ENCODE results near the gene UBL4B.

UBL4B gene

GRCh38 chr1:110112143-110112542 is at the start of gene UBL4B:
TSS of gene UBL4B (plus strand) at chr1:110112443. CDS start at chr1:110112535, 92 bp downstream.
- Mint-ChIP-seq H3K4me1 (no peaks in the 10 kb centered on the region), H3K27me3 (ENCODE audit: low read depth) (peaks cover 86% of the 10 kb centered on the region), H3K36me3 (ENCODE audit: low read depth) (no peaks in the 10 kb centered on the region), H3K27ac (no peak within 1 kb of the TSS), H3K4me3 (no peak within 1 kb of the TSS), H3K9me3 (no peaks in the 10 kb centered on the region)
- TF ChIP-seq CTCF (IDR thresholded peaks at IDR 0.05; ENCODE audit: unreplicated experiment in 3 of 3) = no peak

GRCh38 chr1:110062612-110063011 is 49.6 kb upstream of the UBL4B start:
- Mint-ChIP-seq H3K9me3 (no peaks in the 10 kb centered on the region), H3K36me3 (ENCODE audit: low read depth) (peaks cover 23% of the 10 kb centered on the region), H3K4me3 (no peak overlapping the region), H3K4me1 (peaks cover 29% of the 10 kb centered on the region), H3K27ac (no peak overlapping the region), H3K27me3 (ENCODE audit: low read depth) (peaks cover 45% of the 10 kb centered on the region)
- no peak for TF ChIP-seq CTCF (IDR thresholded peaks at IDR 0.05; ENCODE audit: unreplicated experiment in 3 of 3)

- Mint-ChIP-seq H3K4me3 (no peak overlapping the region), H3K27ac (no peak overlapping the region), H3K9me3 (no peaks in the 10 kb centered on the region), H3K36me3 (ENCODE audit: low read depth) (peaks cover 15% of the 10 kb centered on the region), H3K27me3 (ENCODE audit: low read depth) (peaks cover 57% of the 10 kb centered on the region), H3K4me1 (peaks cover 23% of the 10 kb centered on the region)
- no peak for TF ChIP-seq CTCF (IDR thresholded peaks at IDR 0.05; ENCODE audit: unreplicated experiment in 3 of 3)
These were observed 48.5 kb upstream of the UBL4B start for GRCh38 chr1:110063781-110064180.

- H3K36me3 Mint-ChIP-seq (ENCODE audit: low read depth) = peaks cover 10% of the 10 kb centered on the region
- peaks cover 66% of the 10 kb centered on the region for H3K27me3 Mint-ChIP-seq (ENCODE audit: low read depth)
- no peaks in the 10 kb centered on the region for H3K9me3 Mint-ChIP-seq
- no peak overlapping the region for H3K27ac Mint-ChIP-seq
- TF ChIP-seq CTCF (IDR thresholded peaks at IDR 0.05; ENCODE audit: unreplicated experiment in 3 of 3) = no peak
- peaks cover 14% of the 10 kb centered on the region for H3K4me1 Mint-ChIP-seq
- no peak overlapping the region for H3K4me3 Mint-ChIP-seq
These were observed 47.5 kb upstream of the UBL4B start for GRCh38 chr1:110064576-110065337.

- Mint-ChIP-seq H3K27me3 (ENCODE audit: low read depth) (peaks cover 74% of the 10 kb centered on the region), H3K9me3 (no peaks in the 10 kb centered on the region), H3K4me3 (no peak overlapping the region), H3K27ac (no peak overlapping the region), H3K4me1 (peaks cover 14% of the 10 kb centered on the region), H3K36me3 (ENCODE audit: low read depth) (peaks cover 4% of the 10 kb centered on the region)
- no peak for TF ChIP-seq CTCF (IDR thresholded peaks at IDR 0.05; ENCODE audit: unreplicated experiment in 3 of 3)
These were observed 46.4 kb upstream of the UBL4B start for GRCh38 chr1:110065841-110066240.

GRCh38 chr1:110067479-110067892 is 44.8 kb upstream of the UBL4B start:
- no peak for TF ChIP-seq CTCF (IDR thresholded peaks at IDR 0.05; ENCODE audit: unreplicated experiment in 3 of 3)
- Mint-ChIP-seq H3K27ac (no peak overlapping the region), H3K27me3 (ENCODE audit: low read depth) (peaks cover 90% of the 10 kb centered on the region), H3K9me3 (no peaks in the 10 kb centered on the region), H3K36me3 (ENCODE audit: low read depth) (no peaks in the 10 kb centered on the region), H3K4me3 (peak overlapping the region in 1 of 3 experiments; percentile 65), H3K4me1 (peaks cover 17% of the 10 kb centered on the region)
